Endodermal cell (in vitro differentiated cells): ENCODE data around the gene RFWD3. TPM values are rescaled to one million over a fixed set of nuclear protein-coding genes. Genes with fewer than 3 reads are reported as not detected.

ENCODE experiments used
- DNase-seq: peaks from one replicate; pipeline ENCODE4 v3.0.0-alpha.2; 2017
- H3K27ac ChIP-seq: 2 replicates; pipeline ENCODE4 v1.5.1; 2013; ENCODE audit warnings: mild to moderate bottlenecking, low read depth, low read length, moderate library complexity
- H3K27me3 ChIP-seq: 2 replicates; pipeline ENCODE4 v1.6.1; 2013; ENCODE audit warnings: mild to moderate bottlenecking, low read length, moderate library complexity; ENCODE audit not compliant: insufficient read depth, control insufficient read depth, poor library complexity, severe bottlenecking
- H3K36me3 ChIP-seq: 2 replicates; pipeline ENCODE4 v1.7.0; 2013; ENCODE audit warnings: mild to moderate bottlenecking, low read length, moderate library complexity; ENCODE audit not compliant: control insufficient read depth, insufficient read depth
- H3K4me1 ChIP-seq: one replicate; pipeline ENCODE4 v1.7.0; 2013; ENCODE audit warnings: low read length; ENCODE audit not compliant: control insufficient read depth, insufficient read depth
- H3K4me3 ChIP-seq: 2 replicates; pipeline ENCODE4 v1.5.1; 2013; ENCODE audit warnings: mild to moderate bottlenecking, low read length, moderate library complexity
- H3K9ac ChIP-seq: 2 replicates; pipeline ENCODE4 v1.6.1; 2013; ENCODE audit warnings: mild to moderate bottlenecking, low read length, moderate library complexity; ENCODE audit not compliant: poor library complexity, severe bottlenecking; ENCODE audit errors: extremely low read depth
- H3K9me3 ChIP-seq: 2 replicates; pipeline ENCODE4 v1.6.1; 2013; ENCODE audit warnings: mild to moderate bottlenecking, low read length, moderate library complexity; ENCODE audit not compliant: control insufficient read depth
- H3K27ac Mint-ChIP-seq: 2 replicates; pipeline ENCODE4 v1.8.0; 2020; ENCODE audit warnings: mixed read lengths
- H3K27me3 Mint-ChIP-seq: 2 replicates; pipeline ENCODE4 v1.8.0; 2021; ENCODE audit warnings: mild to moderate bottlenecking, mixed read lengths; ENCODE audit not compliant: insufficient read depth
- H3K36me3 Mint-ChIP-seq: 2 replicates; pipeline ENCODE4 v1.8.0; 2020; ENCODE audit warnings: low read depth, mixed read lengths
- H3K4me1 Mint-ChIP-seq: 2 replicates; pipeline ENCODE4 v1.8.0; 2020; ENCODE audit warnings: mixed read lengths
- H3K4me3 Mint-ChIP-seq: 2 replicates; pipeline ENCODE4 v1.8.0; 2020; ENCODE audit warnings: mild to moderate bottlenecking, moderate library complexity, mixed read lengths
- H3K9me3 Mint-ChIP-seq: 2 replicates; pipeline ENCODE4 v1.8.0; 2020; ENCODE audit warnings: mild to moderate bottlenecking, mixed read lengths
- CTCF ChIP-seq: fragments of 200-600 bp; sonication (generic); conservative IDR thresholded peaks from 2 replicates; pipeline ENCODE4 v1.5.0; 2021; ENCODE audit warnings: antibody characterized with exemption, mild to moderate bottlenecking
- WGBS, 2 experiments: methylation state at CpG; one replicate each; pipeline versions ENCODE4 v1.1.5 to v1.1.7; 2013; ENCODE audit warnings: missing lambda C conversion rate in 2 of 2, mixed read lengths in 1 of 2; ENCODE audit not compliant: insufficient coverage in 1 of 2, insufficient read length in 1 of 2; 5-methylcytosine and 5-hydroxymethylcytosine counted together
- total RNA-seq, 2 donors: library from RNA; stranded (reverse); fragmentation: NEBNext Ultra II Directional in 1 of 2; extraction: Animal tissue kit (Norgen Biotek cat#: 25700) in 1 of 2; gene quantifications; 2 replicates in 1 of 2; 3 replicates in 1 of 2; pipeline ENCODE4 v1.2.1, GENCODE V29; 2021

The RFWD3 gene
- total RNA-seq, 2 donors from 2014 or later: 81.7 to 97.7 TPM

GRCh38 chr16:74578838-74579237 is 87.8 kb downstream of the RFWD3 start:
- Mint-ChIP-seq H3K27ac (no peak overlapping the region), H3K4me3 (no peak overlapping the region), H3K4me1 (peaks cover 7% of the 10 kb centered on the region), H3K9me3 (no peaks in the 10 kb centered on the region), H3K36me3 (peaks cover 4% of the 10 kb centered on the region), H3K27me3 (no peaks in the 10 kb centered on the region)
- TF ChIP-seq CTCF: no peak
- 97 to 99% methylated on average over 3 of the region's 3 CpGs for WGBS, 2 experiments
- DNase-seq: no peak
- no peaks in the 10 kb centered on the region for H3K27me3 ChIP-seq
- no peak overlapping the region for H3K4me3 ChIP-seq
- no peak overlapping the region for H3K9ac ChIP-seq
- no peaks in the 10 kb centered on the region for H3K4me1 ChIP-seq
- no peak overlapping the region for H3K27ac ChIP-seq
- no peaks in the 10 kb centered on the region for H3K36me3 ChIP-seq
- H3K9me3 ChIP-seq: no peaks in the 10 kb centered on the region

GRCh38 chr16:74578433-74578832 is 88.2 kb downstream of the RFWD3 start:
- H3K9me3 Mint-ChIP-seq: no peaks in the 10 kb centered on the region
- Histone ChIP-seq H3K27me3 (no peaks in the 10 kb centered on the region), H3K9ac (no peak overlapping the region), H3K36me3 (no peaks in the 10 kb centered on the region), H3K4me3 (no peak overlapping the region), H3K9me3 (no peaks in the 10 kb centered on the region), H3K4me1 (no peaks in the 10 kb centered on the region), H3K27ac (no peak overlapping the region)
- H3K27ac Mint-ChIP-seq: no peak overlapping the region
- 98 to 100% methylated on average over 1 to 2 of the region's 3 CpGs for WGBS, 2 experiments
- H3K27me3 Mint-ChIP-seq: no peaks in the 10 kb centered on the region
- DNase-seq: no peak
- peaks cover under 1% of the 10 kb centered on the region for H3K36me3 Mint-ChIP-seq
- peaks cover 9% of the 10 kb centered on the region for H3K4me1 Mint-ChIP-seq
- H3K4me3 Mint-ChIP-seq: no peak overlapping the region
- no peak for TF ChIP-seq CTCF

- peak overlapping the region; percentile 44 for H3K27ac Mint-ChIP-seq
- WGBS, 2 experiments: 86 to 95% methylated on average over 1 to 2 of the region's 2 CpGs
Observed at GRCh38 chr16:74577882-74578366, 88.8 kb downstream of the RFWD3 start.

More at GRCh38 chr16:74577882-74578366, 88.8 kb downstream of the RFWD3 start:
- no peak for TF ChIP-seq CTCF
- no peaks in the 10 kb centered on the region for H3K9me3 Mint-ChIP-seq
- H3K36me3 ChIP-seq: no peaks in the 10 kb centered on the region
- no peak for DNase-seq
- no peaks in the 10 kb centered on the region for H3K4me1 ChIP-seq
- H3K9me3 ChIP-seq: no peaks in the 10 kb centered on the region
- no peak overlapping the region for H3K9ac ChIP-seq
- no peaks in the 10 kb centered on the region for H3K27me3 ChIP-seq
- no peak overlapping the region for H3K4me3 Mint-ChIP-seq
- no peak overlapping the region for H3K4me3 ChIP-seq
- no peaks in the 10 kb centered on the region for H3K36me3 Mint-ChIP-seq
- H3K27me3 Mint-ChIP-seq: no peaks in the 10 kb centered on the region
- H3K4me1 Mint-ChIP-seq: peaks cover 9% of the 10 kb centered on the region
- H3K27ac ChIP-seq: no peak overlapping the region
